Measurements from ENCODE around the gene H6PD.
A peak's percentile ranks its signal among the peaks of the same experiment; 100 is the strongest.

The H6PD gene

DNA sequence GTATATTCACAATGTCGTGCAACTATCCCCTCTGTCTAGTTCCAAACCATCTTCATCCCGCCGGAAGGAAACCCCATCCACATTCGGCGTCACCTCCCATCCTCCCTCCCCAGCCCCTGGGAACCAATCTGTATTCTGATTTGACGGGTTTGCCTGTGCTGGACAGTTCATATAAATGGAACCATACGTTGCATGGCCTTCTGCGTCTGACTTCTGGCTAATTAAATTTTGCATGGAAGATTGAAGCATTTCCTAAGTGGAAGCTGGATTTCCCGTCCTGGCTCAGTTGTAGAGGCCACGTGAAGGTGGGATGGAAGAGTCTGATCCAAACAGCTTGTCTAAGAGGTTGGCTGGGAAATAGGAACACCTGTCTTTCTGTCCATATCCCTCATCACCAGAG is 72.7 kb downstream of the H6PD start:
- no peak overlapping the region for H3K9ac ChIP-seq (ENCODE audit: low read length)
- H3K18ac ChIP-seq (ENCODE audit: low read depth in 1 of 2, low read length in 2 of 2) = no peak overlapping the region
- no peak overlapping the region for H2BK120ac ChIP-seq (ENCODE audit: low read depth, low read length)
- no peak overlapping the region for H2BK5ac ChIP-seq (ENCODE audit: low read depth, low read length, poor library complexity, severe bottlenecking)
- peaks cover 21 to 44% of the 10 kb centered on the region in 2 experiments for H3K36me3 ChIP-seq (ENCODE audit: control insufficient read depth in 1 of 2, insufficient read depth in 2 of 2, low read depth in 1 of 2, low read length in 2 of 2)
- no peak overlapping the region for H2AFZ ChIP-seq (ENCODE audit: low read depth, low read length)
- no peak overlapping the region for H2BK15ac ChIP-seq (ENCODE audit: low read depth, poor library complexity, severe bottlenecking)
- 95% methylated on average over 10 of the region's 10 CpGs for WGBS
- no peak overlapping the region for H3K23ac ChIP-seq (ENCODE audit: low read length in 2 of 2)
- no peak for DNase-seq
- H2BK12ac ChIP-seq (ENCODE audit: low read length in 2 of 2) = no peak overlapping the region
- no peaks in the 10 kb centered on the region for H3K27me3 ChIP-seq (ENCODE audit: control insufficient read depth in 1 of 2, insufficient read depth in 1 of 2, low read length in 2 of 2)
- H4K91ac ChIP-seq (ENCODE audit: low read length) = no peak overlapping the region
- no peaks in the 10 kb centered on the region for H3K9me3 ChIP-seq (ENCODE audit: control insufficient read depth, low read length)
- H3K27ac ChIP-seq (ENCODE audit: low read length, poor library complexity, severe bottlenecking) = no peak overlapping the region
- no peak overlapping the region for H3K4ac ChIP-seq (ENCODE audit: low read depth in 1 of 2, low read length in 2 of 2)
- H3K14ac ChIP-seq (ENCODE audit: low read length in 2 of 2) = no peak overlapping the region
- no peak overlapping the region for H3K4me3 ChIP-seq (ENCODE audit: insufficient read depth in 1 of 2, low read depth in 1 of 2, low read length in 2 of 2)
- H3K4me1 ChIP-seq (ENCODE audit: control insufficient read depth, insufficient read depth, low read depth, low read length) = peaks cover 49% of the 10 kb centered on the region
- no peak overlapping the region for H2AK5ac ChIP-seq (ENCODE audit: low read length, severe bottlenecking)
- no peak overlapping the region for H3K4me2 ChIP-seq (ENCODE audit: low read length, poor library complexity, severe bottlenecking)
- H4K8ac ChIP-seq (ENCODE audit: low read length) = no peak overlapping the region
- peaks cover 1% of the 10 kb centered on the region for H3K79me1 ChIP-seq (replicated peaks; ENCODE audit: low read length, poor library complexity, severe bottlenecking)

DNA sequence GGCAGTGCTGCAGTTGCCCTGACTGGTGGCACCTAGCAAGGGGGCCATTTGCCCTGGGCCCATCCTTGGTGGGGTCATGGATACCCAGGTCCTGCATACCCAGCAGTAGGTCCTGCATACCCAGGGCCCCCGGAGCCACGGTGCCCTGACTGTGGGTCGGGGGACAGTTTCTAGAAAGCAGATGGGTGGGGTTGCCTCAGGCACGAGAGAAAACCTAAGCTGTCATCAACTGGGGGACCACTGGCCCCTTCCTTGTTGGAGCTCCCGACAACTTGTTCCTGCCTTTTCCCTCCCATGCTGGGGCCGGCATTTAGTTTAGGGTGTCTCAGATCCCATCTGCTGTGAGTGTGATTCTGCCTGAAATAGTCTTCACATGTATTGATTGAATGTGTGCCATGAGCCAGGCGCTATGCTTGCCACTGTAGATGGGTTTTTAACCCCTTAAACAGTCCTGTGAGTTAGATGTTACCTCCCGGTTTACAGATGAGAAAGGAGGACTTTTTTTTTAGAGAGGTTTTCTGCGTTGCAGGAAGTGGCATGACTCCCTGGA is 73.7 kb downstream of the H6PD start:
- Histone ChIP-seq H3K27me3 (ENCODE audit: control insufficient read depth in 1 of 2, insufficient read depth in 1 of 2, low read length in 2 of 2) (no peaks in the 10 kb centered on the region), H2AK5ac (ENCODE audit: low read length, severe bottlenecking) (no peak overlapping the region), H3K4me1 (ENCODE audit: control insufficient read depth, insufficient read depth, low read depth, low read length) (peaks cover 48% of the 10 kb centered on the region), H3K36me3 (ENCODE audit: control insufficient read depth in 1 of 2, insufficient read depth in 2 of 2, low read depth in 1 of 2, low read length in 2 of 2) (peaks cover 21 to 44% of the 10 kb centered on the region in 2 experiments), H3K4me3 (ENCODE audit: insufficient read depth in 1 of 2, low read depth in 1 of 2, low read length in 2 of 2) (no peak overlapping the region), H3K18ac (ENCODE audit: low read depth in 1 of 2, low read length in 2 of 2) (no peak overlapping the region), H3K9me3 (ENCODE audit: control insufficient read depth, low read length) (no peaks in the 10 kb centered on the region), H2AFZ (ENCODE audit: low read depth, low read length) (no peak overlapping the region), H2BK12ac (ENCODE audit: low read length in 2 of 2) (no peak overlapping the region), H3K14ac (ENCODE audit: low read length in 2 of 2) (peak overlapping the region in 1 of 2 experiments; percentile 69), H2BK5ac (ENCODE audit: low read depth, low read length, poor library complexity, severe bottlenecking) (no peak overlapping the region), H3K23ac (ENCODE audit: low read length in 2 of 2) (peak overlapping the region in 1 of 2 experiments; percentile 68), H3K4me2 (ENCODE audit: low read length, poor library complexity, severe bottlenecking) (no peak overlapping the region), H4K91ac (ENCODE audit: low read length) (peak overlapping the region; percentile 31), H3K79me1 (replicated peaks; ENCODE audit: low read length, poor library complexity, severe bottlenecking) (peaks cover 1% of the 10 kb centered on the region), H4K8ac (ENCODE audit: low read length) (no peak overlapping the region), H3K9ac (ENCODE audit: low read length) (no peak overlapping the region), H2BK120ac (ENCODE audit: low read depth, low read length) (no peak overlapping the region), H3K4ac (ENCODE audit: low read depth in 1 of 2, low read length in 2 of 2) (no peak overlapping the region), H3K27ac (ENCODE audit: low read length, poor library complexity, severe bottlenecking) (no peak overlapping the region), H2BK15ac (ENCODE audit: low read depth, poor library complexity, severe bottlenecking) (no peak overlapping the region)
- WGBS = 92% methylated on average over 9 of the region's 9 CpGs
- no peak for DNase-seq

DNA sequence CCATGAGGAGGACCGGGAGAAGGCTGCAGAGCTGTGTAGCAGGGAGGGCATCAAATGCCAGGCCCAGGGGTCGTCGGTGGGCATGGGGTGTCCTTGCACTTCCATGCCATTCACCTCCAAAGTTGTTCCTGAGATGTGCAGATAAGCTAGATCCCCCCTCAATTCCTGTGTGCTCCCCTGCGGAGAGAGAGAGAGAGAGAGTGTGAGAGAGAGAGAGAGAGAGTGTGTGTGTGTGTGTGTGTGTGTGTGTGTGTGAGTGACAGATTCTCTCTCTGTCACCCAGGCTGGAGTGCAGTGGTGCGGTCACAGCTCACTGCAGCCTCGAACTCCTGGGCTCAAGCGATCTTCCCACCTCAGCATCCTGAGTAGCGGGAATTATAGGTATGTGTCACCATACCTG is 74.5 kb downstream of the H6PD start:
- no peak for DNase-seq
- H3K4ac ChIP-seq (ENCODE audit: low read depth in 1 of 2, low read length in 2 of 2) = no peak overlapping the region
- no peak overlapping the region for H3K4me3 ChIP-seq (ENCODE audit: insufficient read depth in 1 of 2, low read depth in 1 of 2, low read length in 2 of 2)
- no peak overlapping the region for H2BK120ac ChIP-seq (ENCODE audit: low read depth, low read length)
- H3K9me3 ChIP-seq (ENCODE audit: control insufficient read depth, low read length) = no peaks in the 10 kb centered on the region
- no peak overlapping the region for H4K8ac ChIP-seq (ENCODE audit: low read length)
- H3K36me3 ChIP-seq (ENCODE audit: control insufficient read depth in 1 of 2, insufficient read depth in 2 of 2, low read depth in 1 of 2, low read length in 2 of 2) = peaks cover 21 to 41% of the 10 kb centered on the region in 2 experiments
- H3K79me1 ChIP-seq (replicated peaks; ENCODE audit: low read length, poor library complexity, severe bottlenecking) = peaks cover 1% of the 10 kb centered on the region
- no peak overlapping the region for H3K23ac ChIP-seq (ENCODE audit: low read length in 2 of 2)
- no peak overlapping the region for H3K9ac ChIP-seq (ENCODE audit: low read length)
- no peak overlapping the region for H2BK5ac ChIP-seq (ENCODE audit: low read depth, low read length, poor library complexity, severe bottlenecking)
- H4K91ac ChIP-seq (ENCODE audit: low read length) = no peak overlapping the region
- 88% methylated on average over 8 of the region's 8 CpGs for WGBS
- no peak overlapping the region for H2BK12ac ChIP-seq (ENCODE audit: low read length in 2 of 2)
- no peak overlapping the region for H3K18ac ChIP-seq (ENCODE audit: low read depth in 1 of 2, low read length in 2 of 2)
- no peak overlapping the region for H2AFZ ChIP-seq (ENCODE audit: low read depth, low read length)
- H3K14ac ChIP-seq (ENCODE audit: low read length in 2 of 2) = no peak overlapping the region
- peaks cover 50% of the 10 kb centered on the region for H3K4me1 ChIP-seq (ENCODE audit: control insufficient read depth, insufficient read depth, low read depth, low read length)
- no peak overlapping the region for H2BK15ac ChIP-seq (ENCODE audit: low read depth, poor library complexity, severe bottlenecking)
- H3K4me2 ChIP-seq (ENCODE audit: low read length, poor library complexity, severe bottlenecking) = no peak overlapping the region
- no peak overlapping the region for H3K27ac ChIP-seq (ENCODE audit: low read length, poor library complexity, severe bottlenecking)
- H3K27me3 ChIP-seq (ENCODE audit: control insufficient read depth in 1 of 2, insufficient read depth in 1 of 2, low read length in 2 of 2) = no peaks in the 10 kb centered on the region
- no peak overlapping the region for H2AK5ac ChIP-seq (ENCODE audit: low read length, severe bottlenecking)

DNA sequence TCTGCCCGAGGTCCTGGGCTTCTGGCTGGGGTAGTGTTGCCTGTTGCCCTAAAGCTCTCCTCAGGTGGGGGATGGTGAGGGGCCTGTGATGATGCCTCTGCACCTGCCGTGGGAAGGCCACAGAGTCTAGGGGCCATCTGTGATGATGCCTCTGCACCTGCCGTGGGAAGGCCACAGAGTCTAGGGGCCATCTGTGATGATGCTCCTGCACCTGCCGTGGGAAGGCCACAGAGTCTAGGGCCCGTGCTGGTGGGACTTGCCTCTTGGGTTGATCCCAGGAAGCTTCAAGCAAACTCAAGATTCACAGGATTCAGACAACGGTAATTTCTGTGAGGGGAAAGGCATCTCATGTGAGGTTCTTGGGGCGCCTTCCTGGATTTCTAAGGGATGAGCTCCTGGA is 75.4 kb downstream of the H6PD start:
- Histone ChIP-seq H3K4me3 (ENCODE audit: insufficient read depth in 1 of 2, low read depth in 1 of 2, low read length in 2 of 2) (no peak overlapping the region), H2AK5ac (ENCODE audit: low read length, severe bottlenecking) (no peak overlapping the region), H3K18ac (ENCODE audit: low read depth in 1 of 2, low read length in 2 of 2) (no peak overlapping the region), H3K4me2 (ENCODE audit: low read length, poor library complexity, severe bottlenecking) (no peak overlapping the region), H3K4me1 (ENCODE audit: control insufficient read depth, insufficient read depth, low read depth, low read length) (peaks cover 51% of the 10 kb centered on the region), H4K8ac (ENCODE audit: low read length) (no peak overlapping the region), H2BK120ac (ENCODE audit: low read depth, low read length) (no peak overlapping the region), H3K14ac (ENCODE audit: low read length in 2 of 2) (no peak overlapping the region), H3K27ac (ENCODE audit: low read length, poor library complexity, severe bottlenecking) (no peak overlapping the region), H3K79me1 (replicated peaks; ENCODE audit: low read length, poor library complexity, severe bottlenecking) (peaks cover 2% of the 10 kb centered on the region), H3K27me3 (ENCODE audit: control insufficient read depth in 1 of 2, insufficient read depth in 1 of 2, low read length in 2 of 2) (no peaks in the 10 kb centered on the region), H2BK5ac (ENCODE audit: low read depth, low read length, poor library complexity, severe bottlenecking) (no peak overlapping the region), H3K4ac (ENCODE audit: low read depth in 1 of 2, low read length in 2 of 2) (no peak overlapping the region), H3K9me3 (ENCODE audit: control insufficient read depth, low read length) (no peaks in the 10 kb centered on the region), H2BK15ac (ENCODE audit: low read depth, poor library complexity, severe bottlenecking) (no peak overlapping the region), H2BK12ac (ENCODE audit: low read length in 2 of 2) (no peak overlapping the region), H3K23ac (ENCODE audit: low read length in 2 of 2) (no peak overlapping the region), H3K9ac (ENCODE audit: low read length) (no peak overlapping the region), H2AFZ (ENCODE audit: low read depth, low read length) (no peak overlapping the region), H3K36me3 (ENCODE audit: control insufficient read depth in 1 of 2, insufficient read depth in 2 of 2, low read depth in 1 of 2, low read length in 2 of 2) (peaks cover 20 to 42% of the 10 kb centered on the region in 2 experiments), H4K91ac (ENCODE audit: low read length) (no peak overlapping the region)
- DNase-seq = no peak
- WGBS = 96% methylated on average over 7 of the region's 7 CpGs
